ENCODE data around the gene FYB1. TPM values are rescaled to one million over a fixed set of nuclear protein-coding genes. Genes with fewer than 3 reads are reported as not detected.

The FYB1 gene
- total and polyA plus RNA-seq, 2 donors = 52.9 to 71.8 TPM

GRCh38 chr5:39256477-39257235 lies 37.3 kb upstream of the FYB1 start:
- no peaks in the 10 kb centered on the region for H3K9me3 ChIP-seq (ENCODE audit: control insufficient read depth in 2 of 2, insufficient read depth in 1 of 2, low read length in 1 of 2)
- H3K27me3 ChIP-seq (ENCODE audit: control insufficient read depth in 2 of 2, insufficient read depth in 1 of 2, low read length in 1 of 2) = no peaks in the 10 kb centered on the region
- peak overlapping the region in 1 of 2 donors; percentile 10 for H3K4me3 ChIP-seq (ENCODE audit: low read length in 2 of 2)
- peak in 1 of 9 donors; percentile 25 for DNase-seq (ENCODE audit: low read depth in 6 of 9, low spot score in 9 of 9)
- no peaks in the 10 kb centered on the region for H3K4me1 ChIP-seq (ENCODE audit: control insufficient read depth in 2 of 2, insufficient read depth in 2 of 2, low read length in 2 of 2)
- H3K36me3 ChIP-seq (ENCODE audit: control insufficient read depth in 2 of 2, insufficient read depth in 2 of 2, low read length in 1 of 2) = no peaks in the 10 kb centered on the region
- WGBS = 52% methylated on average over 4 of the region's 4 CpGs
- peak overlapping the region; percentile 56 to 60 for H3K27ac ChIP-seq (ENCODE audit: low read depth in 1 of 2, low read length in 1 of 2)

- no peaks in the 10 kb centered on the region for H3K4me1 ChIP-seq (ENCODE audit: control insufficient read depth in 2 of 2, insufficient read depth in 2 of 2, low read length in 2 of 2)
- no peak for DNase-seq (ENCODE audit: low read depth in 6 of 9, low spot score in 9 of 9)
- H3K9me3 ChIP-seq (ENCODE audit: control insufficient read depth in 2 of 2, insufficient read depth in 1 of 2, low read length in 1 of 2) = no peaks in the 10 kb centered on the region
- H3K27me3 ChIP-seq (ENCODE audit: control insufficient read depth in 2 of 2, insufficient read depth in 1 of 2, low read length in 1 of 2) = no peaks in the 10 kb centered on the region
- no peak overlapping the region for H3K4me3 ChIP-seq (ENCODE audit: low read length in 2 of 2)
- no peak overlapping the region for H3K27ac ChIP-seq (ENCODE audit: low read depth in 1 of 2, low read length in 1 of 2)
- no peaks in the 10 kb centered on the region for H3K36me3 ChIP-seq (ENCODE audit: control insufficient read depth in 2 of 2, insufficient read depth in 2 of 2, low read length in 1 of 2)
- 95% methylated on average over 2 of the region's 2 CpGs for WGBS
Observed at GRCh38 chr5:39255406-39255805, 36.0 kb upstream of the FYB1 start.

GRCh38 chr5:39254671-39255070 lies 35.3 kb upstream of the FYB1 start:
- Histone ChIP-seq H3K4me1 (ENCODE audit: control insufficient read depth in 2 of 2, insufficient read depth in 2 of 2, low read length in 2 of 2) (no peaks in the 10 kb centered on the region), H3K9me3 (ENCODE audit: control insufficient read depth in 2 of 2, insufficient read depth in 1 of 2, low read length in 1 of 2) (no peaks in the 10 kb centered on the region), H3K4me3 (ENCODE audit: low read length in 2 of 2) (no peak overlapping the region), H3K36me3 (ENCODE audit: control insufficient read depth in 2 of 2, insufficient read depth in 2 of 2, low read length in 1 of 2) (no peaks in the 10 kb centered on the region), H3K27me3 (ENCODE audit: control insufficient read depth in 2 of 2, insufficient read depth in 1 of 2, low read length in 1 of 2) (no peaks in the 10 kb centered on the region), H3K27ac (ENCODE audit: low read depth in 1 of 2, low read length in 1 of 2) (no peak overlapping the region)
- DNase-seq (ENCODE audit: low read depth in 6 of 9, low spot score in 9 of 9) = no peak

- Histone ChIP-seq H3K27me3 (ENCODE audit: control insufficient read depth in 2 of 2, insufficient read depth in 1 of 2, low read length in 1 of 2) (no peaks in the 10 kb centered on the region), H3K4me1 (ENCODE audit: control insufficient read depth in 2 of 2, insufficient read depth in 2 of 2, low read length in 2 of 2) (no peaks in the 10 kb centered on the region), H3K27ac (ENCODE audit: low read depth in 1 of 2, low read length in 1 of 2) (no peak overlapping the region), H3K36me3 (ENCODE audit: control insufficient read depth in 2 of 2, insufficient read depth in 2 of 2, low read length in 1 of 2) (no peaks in the 10 kb centered on the region), H3K4me3 (ENCODE audit: low read length in 2 of 2) (no peak overlapping the region), H3K9me3 (ENCODE audit: control insufficient read depth in 2 of 2, insufficient read depth in 1 of 2, low read length in 1 of 2) (no peaks in the 10 kb centered on the region)
- no peak for DNase-seq (ENCODE audit: low read depth in 6 of 9, low spot score in 9 of 9)
Observed at GRCh38 chr5:39253196-39253595, 33.8 kb upstream of the FYB1 start.

GRCh38 chr5:39249564-39250274 lies 30.4 kb upstream of the FYB1 start:
- DNase-seq (ENCODE audit: low read depth in 6 of 9, low spot score in 9 of 9) = no peak
- 96% methylated on average over 1 of the region's 1 CpG for WGBS
- no peaks in the 10 kb centered on the region for H3K4me1 ChIP-seq (ENCODE audit: control insufficient read depth in 2 of 2, insufficient read depth in 2 of 2, low read length in 2 of 2)
- no peaks in the 10 kb centered on the region for H3K27me3 ChIP-seq (ENCODE audit: control insufficient read depth in 2 of 2, insufficient read depth in 1 of 2, low read length in 1 of 2)
- no peak overlapping the region for H3K27ac ChIP-seq (ENCODE audit: low read depth in 1 of 2, low read length in 1 of 2)
- no peaks in the 10 kb centered on the region for H3K36me3 ChIP-seq (ENCODE audit: control insufficient read depth in 2 of 2, insufficient read depth in 2 of 2, low read length in 1 of 2)
- no peaks in the 10 kb centered on the region for H3K9me3 ChIP-seq (ENCODE audit: control insufficient read depth in 2 of 2, insufficient read depth in 1 of 2, low read length in 1 of 2)
- H3K4me3 ChIP-seq (ENCODE audit: low read length in 2 of 2) = no peak overlapping the region

- no peak overlapping the region for H3K4me3 ChIP-seq (ENCODE audit: low read length in 2 of 2)
- H3K4me1 ChIP-seq (ENCODE audit: control insufficient read depth in 2 of 2, insufficient read depth in 2 of 2, low read length in 2 of 2) = no peaks in the 10 kb centered on the region
- DNase-seq (ENCODE audit: low read depth in 6 of 9, low spot score in 9 of 9) = no peak
- H3K27me3 ChIP-seq (ENCODE audit: control insufficient read depth in 2 of 2, insufficient read depth in 1 of 2, low read length in 1 of 2) = no peaks in the 10 kb centered on the region
- H3K36me3 ChIP-seq (ENCODE audit: control insufficient read depth in 2 of 2, insufficient read depth in 2 of 2, low read length in 1 of 2) = no peaks in the 10 kb centered on the region
- H3K9me3 ChIP-seq (ENCODE audit: control insufficient read depth in 2 of 2, insufficient read depth in 1 of 2, low read length in 1 of 2) = no peaks in the 10 kb centered on the region
- 95% methylated on average over 1 of the region's 1 CpG for WGBS
- H3K27ac ChIP-seq (ENCODE audit: low read depth in 1 of 2, low read length in 1 of 2) = no peak overlapping the region
Observed at GRCh38 chr5:39249069-39249468, 29.7 kb upstream of the FYB1 start.

GRCh38 chr5:39240750-39241149 lies 21.4 kb upstream of the FYB1 start:
- H3K36me3 ChIP-seq (ENCODE audit: control insufficient read depth in 2 of 2, insufficient read depth in 2 of 2, low read length in 1 of 2) = no peaks in the 10 kb centered on the region
- H3K4me3 ChIP-seq (ENCODE audit: low read length in 2 of 2) = no peak overlapping the region
- no peaks in the 10 kb centered on the region for H3K27me3 ChIP-seq (ENCODE audit: control insufficient read depth in 2 of 2, insufficient read depth in 1 of 2, low read length in 1 of 2)
- no peak for DNase-seq (ENCODE audit: low read depth in 6 of 9, low spot score in 9 of 9)
- H3K4me1 ChIP-seq (ENCODE audit: control insufficient read depth in 2 of 2, insufficient read depth in 2 of 2, low read length in 2 of 2) = no peaks in the 10 kb centered on the region
- WGBS = 95% methylated on average over 1 of the region's 1 CpG
- no peaks in the 10 kb centered on the region for H3K9me3 ChIP-seq (ENCODE audit: control insufficient read depth in 2 of 2, insufficient read depth in 1 of 2, low read length in 1 of 2)
- no peak overlapping the region for H3K27ac ChIP-seq (ENCODE audit: low read depth in 1 of 2, low read length in 1 of 2)

GRCh38 chr5:39238366-39239105 lies 19.2 kb upstream of the FYB1 start:
- Histone ChIP-seq H3K4me1 (ENCODE audit: control insufficient read depth in 2 of 2, insufficient read depth in 2 of 2, low read length in 2 of 2) (no peaks in the 10 kb centered on the region), H3K36me3 (ENCODE audit: control insufficient read depth in 2 of 2, insufficient read depth in 2 of 2, low read length in 1 of 2) (no peaks in the 10 kb centered on the region), H3K4me3 (ENCODE audit: low read length in 2 of 2) (no peak overlapping the region), H3K9me3 (ENCODE audit: control insufficient read depth in 2 of 2, insufficient read depth in 1 of 2, low read length in 1 of 2) (no peaks in the 10 kb centered on the region), H3K27ac (ENCODE audit: low read depth in 1 of 2, low read length in 1 of 2) (no peak overlapping the region), H3K27me3 (ENCODE audit: control insufficient read depth in 2 of 2, insufficient read depth in 1 of 2, low read length in 1 of 2) (no peaks in the 10 kb centered on the region)
- 81% methylated on average over 3 of the region's 3 CpGs for WGBS
- no peak for DNase-seq (ENCODE audit: low read depth in 6 of 9, low spot score in 9 of 9)

- Histone ChIP-seq H3K27me3 (ENCODE audit: control insufficient read depth in 2 of 2, insufficient read depth in 1 of 2, low read length in 1 of 2) (no peaks in the 10 kb centered on the region), H3K27ac (ENCODE audit: low read depth in 1 of 2, low read length in 1 of 2) (no peak overlapping the region), H3K9me3 (ENCODE audit: control insufficient read depth in 2 of 2, insufficient read depth in 1 of 2, low read length in 1 of 2) (no peaks in the 10 kb centered on the region), H3K4me3 (ENCODE audit: low read length in 2 of 2) (no peak overlapping the region), H3K4me1 (ENCODE audit: control insufficient read depth in 2 of 2, insufficient read depth in 2 of 2, low read length in 2 of 2) (no peaks in the 10 kb centered on the region), H3K36me3 (ENCODE audit: control insufficient read depth in 2 of 2, insufficient read depth in 2 of 2, low read length in 1 of 2) (no peaks in the 10 kb centered on the region)
- WGBS = 100% methylated on average over 1 of the region's 1 CpG
- DNase-seq (ENCODE audit: low read depth in 6 of 9, low spot score in 9 of 9) = no peak
Observed at GRCh38 chr5:39236718-39237117, 17.4 kb upstream of the FYB1 start.
